Thoracic aorta (tissue), 2 donors: ENCODE data around the gene RRP15. TPM values are rescaled to one million over a fixed set of nuclear protein-coding genes. Genes with fewer than 3 reads are reported as not detected.
A peak's percentile ranks its signal among the peaks of the same experiment; 100 is the strongest.

Experiments used
- ATAC-seq: fragments of 150-250 bp; one replicate; pipeline ENCODE4 v1.8.0; 2017; ENCODE audit warnings: low read depth; ENCODE audit not compliant: insufficient number of reproducible peaks, low FRiP score
- DNase-seq: peaks from one replicate; pipeline ENCODE4 v3.0.0-alpha.2; 2020; ENCODE audit warnings: low spot score
- H3K27ac ChIP-seq, 2 donors: fragments of 200-600 bp; sonication (generic); 1 replicate in 1 of 2; 2 replicates in 1 of 2; pipeline ENCODE4 v1.5.1; 2016; ENCODE audit warnings: mild to moderate bottlenecking in 2 of 2, moderate library complexity in 2 of 2
- H3K27me3 ChIP-seq: fragments of 200-600 bp; sonication (generic); replicated peaks from 2 replicates; pipeline ENCODE4 v1.6.0; 2016; ENCODE audit warnings: mild to moderate bottlenecking; ENCODE audit not compliant: insufficient read depth
- H3K36me3 ChIP-seq: fragments of 200-600 bp; sonication (generic); one replicate; pipeline ENCODE4 v1.5.1; 2016
- H3K4me1 ChIP-seq, 2 donors: fragments of 200-600 bp; sonication (generic); 1 replicate in 1 of 2; 2 replicates in 1 of 2; pipeline versions ENCODE4 v1.5.1 to v1.6.0; 2016; ENCODE audit warnings: low read depth in 2 of 2, mild to moderate bottlenecking in 1 of 2; ENCODE audit not compliant: control insufficient read depth in 1 of 2
- H3K4me3 ChIP-seq: fragments of 200-600 bp; sonication (generic); 2 replicates; pipeline ENCODE4 v1.5.1; 2016; ENCODE audit warnings: mild to moderate bottlenecking
- H3K9me3 ChIP-seq: fragments of 200-600 bp; sonication (generic); 2 replicates; pipeline ENCODE4 v1.5.1; 2016
- total RNA-seq, 2 donors: library from RNA; depleted of rRNA; stranded (reverse); fragments of >200 nt; gene quantifications; one replicate each; pipeline versions ENCODE4 v1.1.0 to v1.2.3, GENCODE V29; 2016
- TF ChIP-seq, protein P1 (sequence below): fragments of 200-600 bp; sonication (generic); IDR thresholded peaks from one replicate; pipeline ENCODE4 v1.5.1; 2019; ENCODE audit warnings: antibody characterized with exemption

RRP15 gene
- total RNA-seq, 2 donors from 2014 or later = 2.2 to 14.3 TPM

- DNase-seq = no peak
- Histone ChIP-seq H3K36me3 (no peaks in the 10 kb centered on the region), H3K9me3 (no peaks in the 10 kb centered on the region), H3K27me3 (no peaks in the 10 kb centered on the region), H3K4me1 (no peaks in the 10 kb centered on the region), H3K27ac (no peak overlapping the region), H3K4me3 (no peak overlapping the region)
- TF ChIP-seq, protein P1, sequence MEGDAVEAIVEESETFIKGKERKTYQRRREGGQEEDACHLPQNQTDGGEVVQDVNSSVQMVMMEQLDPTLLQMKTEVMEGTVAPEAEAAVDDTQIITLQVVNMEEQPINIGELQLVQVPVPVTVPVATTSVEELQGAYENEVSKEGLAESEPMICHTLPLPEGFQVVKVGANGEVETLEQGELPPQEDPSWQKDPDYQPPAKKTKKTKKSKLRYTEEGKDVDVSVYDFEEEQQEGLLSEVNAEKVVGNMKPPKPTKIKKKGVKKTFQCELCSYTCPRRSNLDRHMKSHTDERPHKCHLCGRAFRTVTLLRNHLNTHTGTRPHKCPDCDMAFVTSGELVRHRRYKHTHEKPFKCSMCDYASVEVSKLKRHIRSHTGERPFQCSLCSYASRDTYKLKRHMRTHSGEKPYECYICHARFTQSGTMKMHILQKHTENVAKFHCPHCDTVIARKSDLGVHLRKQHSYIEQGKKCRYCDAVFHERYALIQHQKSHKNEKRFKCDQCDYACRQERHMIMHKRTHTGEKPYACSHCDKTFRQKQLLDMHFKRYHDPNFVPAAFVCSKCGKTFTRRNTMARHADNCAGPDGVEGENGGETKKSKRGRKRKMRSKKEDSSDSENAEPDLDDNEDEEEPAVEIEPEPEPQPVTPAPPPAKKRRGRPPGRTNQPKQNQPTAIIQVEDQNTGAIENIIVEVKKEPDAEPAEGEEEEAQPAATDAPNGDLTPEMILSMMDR = no peak
- no peak for ATAC-seq
Observed at GRCh38 chr1:218332416-218332815, 47.3 kb downstream of the RRP15 start.

DNA sequence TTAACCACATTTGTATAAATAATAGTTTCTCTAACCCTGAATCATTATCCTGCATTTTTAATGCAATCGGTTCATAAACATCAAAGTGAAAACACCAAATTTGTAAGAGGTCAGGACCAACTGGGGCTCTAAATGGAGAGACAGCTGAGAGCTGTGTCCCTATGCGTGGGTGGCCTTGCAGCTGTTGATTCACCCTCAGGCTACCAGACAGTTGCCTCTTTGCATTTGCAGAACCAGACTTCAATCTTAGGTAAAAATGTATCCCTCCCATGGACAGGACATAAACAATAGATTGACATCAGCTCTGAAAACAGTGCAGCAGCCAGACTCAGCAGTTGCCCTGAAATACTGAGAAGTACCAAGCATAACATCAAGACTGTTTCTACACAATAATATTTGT lies 51.2 kb downstream of the RRP15 start:
- no peak for DNase-seq
- no peaks in the 10 kb centered on the region for H3K4me1 ChIP-seq
- H3K36me3 ChIP-seq = no peaks in the 10 kb centered on the region
- no peaks in the 10 kb centered on the region for H3K9me3 ChIP-seq
- TF ChIP-seq, protein P1 = no peak
- H3K4me3 ChIP-seq = no peak overlapping the region
- no peak for ATAC-seq
- H3K27me3 ChIP-seq = no peaks in the 10 kb centered on the region
- no peak overlapping the region for H3K27ac ChIP-seq

- no peaks in the 10 kb centered on the region for H3K27me3 ChIP-seq
- DNase-seq = no peak
- ATAC-seq = no peak
- no peak overlapping the region for H3K4me3 ChIP-seq
- TF ChIP-seq, protein P1 = peak; percentile 74
- no peaks in the 10 kb centered on the region for H3K9me3 ChIP-seq
- H3K36me3 ChIP-seq = no peaks in the 10 kb centered on the region
- no peak overlapping the region for H3K27ac ChIP-seq
- no peaks in the 10 kb centered on the region for H3K4me1 ChIP-seq
Observed at GRCh38 chr1:218339267-218339831, 54.3 kb downstream of the RRP15 start.

DNA sequence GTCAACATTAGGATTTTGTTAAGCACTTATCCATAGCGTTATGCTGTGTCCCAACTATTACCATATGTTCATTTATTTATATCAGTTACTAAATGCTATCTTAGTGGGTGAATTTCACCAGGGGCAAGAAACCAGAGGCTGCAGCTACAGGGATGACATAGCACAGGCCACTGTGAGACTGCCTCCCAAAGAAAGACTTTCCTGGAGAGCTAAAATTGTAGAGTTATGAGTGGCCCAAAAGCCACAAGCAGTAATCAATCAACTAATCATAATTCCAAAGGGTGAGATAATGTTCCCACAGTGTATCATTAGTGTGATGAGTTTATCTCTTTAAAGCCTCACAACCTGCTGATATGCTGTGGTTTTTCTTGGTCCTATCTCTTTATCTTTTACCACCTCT lies 56.2 kb downstream of the RRP15 start:
- no peak overlapping the region for H3K4me3 ChIP-seq
- TF ChIP-seq, protein P1 = no peak
- ATAC-seq (no peak), DNase-seq (no peak)
- H3K9me3 ChIP-seq = no peaks in the 10 kb centered on the region
- H3K36me3 ChIP-seq = no peaks in the 10 kb centered on the region
- H3K27ac ChIP-seq = no peak overlapping the region
- H3K27me3 ChIP-seq = no peaks in the 10 kb centered on the region
- no peaks in the 10 kb centered on the region for H3K4me1 ChIP-seq

- no peak for ATAC-seq
- Histone ChIP-seq H3K36me3 (no peaks in the 10 kb centered on the region), H3K4me3 (no peak overlapping the region), H3K4me1 (no peaks in the 10 kb centered on the region), H3K27ac (no peak overlapping the region), H3K27me3 (no peaks in the 10 kb centered on the region), H3K9me3 (no peaks in the 10 kb centered on the region)
- DNase-seq = no peak
- TF ChIP-seq, protein P1 = no peak
Observed at GRCh38 chr1:218342091-218342490, 57.0 kb downstream of the RRP15 start.
